Fibroblast of pulmonary artery (primary cell): ENCODE measurements around the gene NUP210.

Experiments used
- DNase-seq: peaks from one replicate; pipeline ENCODE4 v3.0.0-alpha.2; 2010; ENCODE audit warnings: low read depth
- H3K4me3 ChIP-seq: replicated peaks from 2 replicates; pipeline ENCODE4 v1.5.1; 2011; ENCODE audit warnings: low read depth, mild to moderate bottlenecking, control low read depth, low read length, moderate library complexity
- CTCF ChIP-seq: IDR thresholded peaks from 2 replicates; pipeline ENCODE4 v1.5.1; 2011; ENCODE audit warnings: mild to moderate bottlenecking, control low read depth, low read length, inconsistent platforms; ENCODE audit errors: missing control alignments

The NUP210 gene

GRCh38 chr3:13341229-13341905 is 78.8 kb downstream of the NUP210 start:
- DNase-seq, result no peak
- TF ChIP-seq CTCF, result no peak
- H3K4me3 ChIP-seq, result no peak overlapping the region

GRCh38 chr3:13339833-13340232 is 80.3 kb downstream of the NUP210 start:
- no peak for DNase-seq
- TF ChIP-seq CTCF, result no peak
- H3K4me3 ChIP-seq, result no peak overlapping the region

GRCh38 chr3:13338996-13339395 is 81.1 kb downstream of the NUP210 start:
- no peak for TF ChIP-seq CTCF
- DNase-seq, result no peak
- no peak overlapping the region for H3K4me3 ChIP-seq

GRCh38 chr3:13338231-13338630 is 81.9 kb downstream of the NUP210 start:
- TF ChIP-seq CTCF, result no peak
- no peak for DNase-seq
- no peak overlapping the region for H3K4me3 ChIP-seq

GRCh38 chr3:13336592-13336991 is 83.5 kb downstream of the NUP210 start:
- TF ChIP-seq CTCF, result no peak
- H3K4me3 ChIP-seq, result no peak overlapping the region
- DNase-seq, result no peak

GRCh38 chr3:13335503-13335902 is 84.6 kb downstream of the NUP210 start:
- TF ChIP-seq CTCF, result no peak
- H3K4me3 ChIP-seq, result no peak overlapping the region
- no peak for DNase-seq

- no peak overlapping the region for H3K4me3 ChIP-seq
- DNase-seq, result no peak
- no peak for TF ChIP-seq CTCF
Observed at GRCh38 chr3:13335059-13335458, 85.1 kb downstream of the NUP210 start.
